ENCODE results near the gene ITGA2B. TPM values are rescaled to one million over a fixed set of nuclear protein-coding genes. Genes with fewer than 3 reads are reported as not detected.

The ITGA2B gene
- total and polyA plus RNA-seq, 4 donors, result 0.22 to 23.8 (median 0.31) TPM

GRCh38 chr17:44359458-44360143 lies 29.8 kb downstream of the ITGA2B start:
- Histone ChIP-seq H3K36me3 (ENCODE audit: control insufficient read depth in 4 of 4, insufficient read depth in 3 of 4, low read depth in 1 of 4, low read length in 3 of 4) (no peaks in the 10 kb centered on the region), H3K27me3 (ENCODE audit: control insufficient read depth in 4 of 4, insufficient read depth in 4 of 4, low read length in 3 of 4) (no peaks in the 10 kb centered on the region), H3K4me3 (ENCODE audit: low read depth in 1 of 3, low read length in 3 of 3) (no peak overlapping the region), H3K27ac (ENCODE audit: low read depth in 1 of 2, low read length in 2 of 2) (no peak overlapping the region), H3K9me3 (ENCODE audit: control insufficient read depth in 4 of 4, low read length in 3 of 4) (no peaks in the 10 kb centered on the region), H3K9ac (ENCODE audit: low read depth in 1 of 2, low read length in 2 of 2) (no peak overlapping the region), H3K4me1 (ENCODE audit: control insufficient read depth in 4 of 4, insufficient read depth in 4 of 4, low read length in 3 of 4) (peaks cover 6 to 12% (median 8%) of the 10 kb centered on the region in 4 donors)
- no peak for TF ChIP-seq NR2F2 (IDR thresholded peaks at IDR 0.05)
- no peak for TF ChIP-seq EGR1 (IDR thresholded peaks at IDR 0.05; ENCODE audit: low read depth in 2 of 2)
- no peak for TF ChIP-seq RXRA (IDR thresholded peaks at IDR 0.05)
- TF ChIP-seq SP1 (IDR thresholded peaks at IDR 0.05), result no peak
- no peak for TF ChIP-seq TAF1 (conservative IDR thresholded peaks at IDR 0.05)
- TF ChIP-seq HNF4A (conservative IDR thresholded peaks at IDR 0.05), result no peak
- no peak for TF ChIP-seq RAD21 (IDR thresholded peaks at IDR 0.05)
- TF ChIP-seq ATF3 (IDR thresholded peaks at IDR 0.05), result no peak
- TF ChIP-seq REST (IDR thresholded peaks at IDR 0.05), result no peak
- TF ChIP-seq YY1 (IDR thresholded peaks at IDR 0.05), result no peak
- no peak for TF ChIP-seq FOXA1 (IDR thresholded peaks at IDR 0.05)
- TF ChIP-seq ZBTB33 (IDR thresholded peaks at IDR 0.05), result no peak
- WGBS, result 92% methylated on average over 14 of the region's 14 CpGs
- DNase-seq (ENCODE audit: low spot score), result no peak

GRCh38 chr17:44359006-44359405 lies 30.4 kb downstream of the ITGA2B start:
- Histone ChIP-seq H3K27ac (ENCODE audit: low read depth in 1 of 2, low read length in 2 of 2) (no peak overlapping the region), H3K27me3 (ENCODE audit: control insufficient read depth in 4 of 4, insufficient read depth in 4 of 4, low read length in 3 of 4) (no peaks in the 10 kb centered on the region), H3K36me3 (ENCODE audit: control insufficient read depth in 4 of 4, insufficient read depth in 3 of 4, low read depth in 1 of 4, low read length in 3 of 4) (no peaks in the 10 kb centered on the region), H3K9me3 (ENCODE audit: control insufficient read depth in 4 of 4, low read length in 3 of 4) (no peaks in the 10 kb centered on the region), H3K4me1 (ENCODE audit: control insufficient read depth in 4 of 4, insufficient read depth in 4 of 4, low read length in 3 of 4) (peaks cover 6 to 11% (median 8%) of the 10 kb centered on the region in 4 donors), H3K4me3 (ENCODE audit: low read depth in 1 of 3, low read length in 3 of 3) (no peak overlapping the region), H3K9ac (ENCODE audit: low read depth in 1 of 2, low read length in 2 of 2) (no peak overlapping the region)
- 83% methylated on average over 6 of the region's 6 CpGs for WGBS
- no peak for DNase-seq (ENCODE audit: low spot score)
- TF ChIP-seq RAD21 (IDR thresholded peaks at IDR 0.05), result no peak
- no peak for TF ChIP-seq JUND (IDR thresholded peaks at IDR 0.05)

GRCh38 chr17:44358066-44358465 lies 31.4 kb downstream of the ITGA2B start:
- Histone ChIP-seq H3K27ac (ENCODE audit: low read depth in 1 of 2, low read length in 2 of 2) (no peak overlapping the region), H3K4me3 (ENCODE audit: low read depth in 1 of 3, low read length in 3 of 3) (no peak overlapping the region), H3K36me3 (ENCODE audit: control insufficient read depth in 4 of 4, insufficient read depth in 3 of 4, low read depth in 1 of 4, low read length in 3 of 4) (no peaks in the 10 kb centered on the region), H3K9ac (ENCODE audit: low read depth in 1 of 2, low read length in 2 of 2) (no peak overlapping the region), H3K27me3 (ENCODE audit: control insufficient read depth in 4 of 4, insufficient read depth in 4 of 4, low read length in 3 of 4) (no peaks in the 10 kb centered on the region), H3K9me3 (ENCODE audit: control insufficient read depth in 4 of 4, low read length in 3 of 4) (no peaks in the 10 kb centered on the region), H3K4me1 (ENCODE audit: control insufficient read depth in 4 of 4, insufficient read depth in 4 of 4, low read length in 3 of 4) (peaks cover 1 to 9% (median 5%) of the 10 kb centered on the region in 4 donors)
- WGBS, result 85% methylated on average over 9 of the region's 9 CpGs
- DNase-seq (ENCODE audit: low spot score), result no peak
- TF ChIP-seq RXRA (IDR thresholded peaks at IDR 0.05) (no peak), EGR1 (IDR thresholded peaks at IDR 0.05; ENCODE audit: low read depth in 2 of 2) (no peak), SP1 (IDR thresholded peaks at IDR 0.05) (no peak), NR2F2 (IDR thresholded peaks at IDR 0.05) (no peak), REST (IDR thresholded peaks at IDR 0.05) (no peak), CTCF (IDR thresholded peaks at IDR 0.05; ENCODE audit: low read depth, low read length, missing input control) (no peak), TAF1 (conservative IDR thresholded peaks at IDR 0.05) (no peak), YY1 (IDR thresholded peaks at IDR 0.05) (no peak), RAD21 (IDR thresholded peaks at IDR 0.05) (no peak), MAX (IDR thresholded peaks at IDR 0.05) (no peak)
